ENCODE measurements around the gene FNIP2.
"Not testable (repeated sequence)": the region's sequence is repeated elsewhere in the genome, so short reads cannot be mapped to it uniquely, and the experiment has no call there.

Gene FNIP2

GRCh38 chr4:158768555-158769174 is at the start of gene FNIP2:
Gene FNIP2, plus strand, starts transcription at chr4:158769026. Its CDS starts 187 bp downstream, at chr4:158769213.
- peak; percentile 20 to 51 for DNase-seq (ENCODE audit: low read depth in 2 of 2)

DNA sequence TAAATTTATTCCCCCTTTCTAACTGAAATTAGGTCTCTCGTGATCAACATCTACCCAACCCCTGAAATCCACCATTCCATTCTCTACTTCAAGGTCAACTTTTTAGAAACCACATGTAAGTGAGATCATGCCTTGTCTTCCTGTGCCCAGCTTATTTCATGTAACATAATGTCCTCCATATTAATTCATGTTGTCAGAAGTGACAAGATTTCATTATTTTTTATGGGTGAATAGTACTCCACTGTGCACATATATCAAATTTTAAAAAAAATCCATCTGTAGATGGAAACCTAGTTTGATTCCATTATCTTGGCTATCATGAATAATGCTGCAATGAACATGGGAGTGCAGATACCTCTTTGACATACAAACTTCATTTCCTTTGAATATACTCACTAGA is 47.1 kb upstream of the FNIP2 start:
- no peak for DNase-seq (ENCODE audit: low read depth in 2 of 2)

- DNase-seq (ENCODE audit: low read depth in 2 of 2): no peak
Measured at GRCh38 chr4:158722291-158722916, 46.4 kb upstream of the FNIP2 start.

- peak; percentile 76 to 79 for DNase-seq (ENCODE audit: low read depth in 2 of 2)
Measured at GRCh38 chr4:158722917-158723793, 45.7 kb upstream of the FNIP2 start, which contains the start of gene PPID. Gene PPID, minus strand, starts transcription at chr4:158723396. Its CDS starts 108 bp downstream, at chr4:158723288.

GRCh38 chr4:158724637-158725036 is 44.2 kb upstream of the FNIP2 start:
- DNase-seq (ENCODE audit: low read depth in 2 of 2): no peak

- DNase-seq (ENCODE audit: low read depth in 2 of 2): no peak
Measured at GRCh38 chr4:158726633-158727032, 42.2 kb upstream of the FNIP2 start.

- no peak for DNase-seq (ENCODE audit: low read depth in 2 of 2)
Measured at GRCh38 chr4:158728236-158728635, 40.6 kb upstream of the FNIP2 start.

DNA sequence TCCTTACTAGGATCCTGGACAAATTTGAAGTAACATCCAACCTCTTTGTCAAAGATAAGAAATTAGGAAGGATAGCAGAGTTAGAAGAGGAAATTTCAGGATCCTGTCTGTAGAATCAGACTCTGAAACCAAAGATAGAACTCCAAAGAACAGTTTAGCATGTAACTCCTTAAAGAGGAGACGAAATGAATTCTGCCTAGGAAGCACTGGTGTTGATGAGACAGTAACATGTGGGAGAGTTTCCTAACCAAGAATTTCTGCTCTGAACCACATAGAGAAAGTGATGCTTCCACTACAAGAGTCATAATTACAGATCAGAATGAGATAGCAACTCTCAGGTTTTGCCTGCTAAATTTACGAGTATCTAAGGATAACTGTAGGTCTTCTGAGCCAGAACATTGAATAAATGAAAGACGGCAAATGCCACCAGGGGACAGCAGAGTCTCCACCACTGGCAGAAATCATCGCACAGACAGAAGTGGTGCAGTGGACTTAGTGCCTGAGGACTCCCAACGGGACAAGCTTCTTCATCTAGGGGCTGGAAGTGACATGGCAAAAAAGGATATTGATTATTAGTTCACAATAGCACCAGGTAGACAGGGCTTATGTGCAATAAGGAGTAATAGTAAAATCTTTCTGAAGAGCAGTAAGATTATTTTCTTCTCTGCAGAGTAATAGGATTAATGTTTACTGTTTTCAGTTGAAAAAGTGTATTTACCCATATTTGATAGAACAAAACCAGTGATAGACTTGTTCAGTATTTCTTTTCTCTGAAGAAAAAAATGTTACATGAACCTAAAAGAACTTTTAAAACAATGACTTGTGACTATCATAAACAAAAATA is 38.9 kb upstream of the FNIP2 start:
- DNase-seq (ENCODE audit: low read depth in 2 of 2): peak in 1 of 2 donors; percentile 29

- no peak for DNase-seq (ENCODE audit: low read depth in 2 of 2)
Measured at GRCh38 chr4:158738866-158739265, 30.0 kb upstream of the FNIP2 start.

GRCh38 chr4:158739600-158739999 is 29.2 kb upstream of the FNIP2 start:
- DNase-seq (ENCODE audit: low read depth in 2 of 2): no peak

- DNase-seq (ENCODE audit: low read depth in 2 of 2): no peak
Measured at GRCh38 chr4:158741326-158742021, 27.4 kb upstream of the FNIP2 start.

DNA sequence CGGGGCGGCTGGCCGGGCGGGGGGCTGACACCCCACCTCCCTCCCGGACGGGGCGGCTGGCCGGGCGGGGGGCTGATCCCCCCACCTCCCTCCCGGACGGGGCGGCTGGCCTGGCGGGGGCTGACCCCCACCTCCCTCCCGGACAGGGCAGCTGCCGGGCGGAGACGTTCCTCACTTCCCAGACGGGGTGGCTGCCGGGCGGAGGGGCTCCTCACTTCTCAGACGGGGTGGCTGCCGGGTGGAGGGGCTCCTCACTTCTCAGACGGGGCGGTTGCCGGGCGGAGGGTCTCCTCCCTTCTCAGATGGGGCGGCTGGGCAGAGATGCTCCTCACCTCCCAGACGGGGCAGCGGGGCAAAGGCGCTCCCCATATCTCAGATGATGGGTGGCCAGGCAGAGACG is 22.3 kb upstream of the FNIP2 start:
- DNase-seq (ENCODE audit: low read depth in 2 of 2): not testable (repeated sequence)

- no peak for DNase-seq (ENCODE audit: low read depth in 2 of 2)
Measured at GRCh38 chr4:158750379-158750778, 18.4 kb upstream of the FNIP2 start.

DNA sequence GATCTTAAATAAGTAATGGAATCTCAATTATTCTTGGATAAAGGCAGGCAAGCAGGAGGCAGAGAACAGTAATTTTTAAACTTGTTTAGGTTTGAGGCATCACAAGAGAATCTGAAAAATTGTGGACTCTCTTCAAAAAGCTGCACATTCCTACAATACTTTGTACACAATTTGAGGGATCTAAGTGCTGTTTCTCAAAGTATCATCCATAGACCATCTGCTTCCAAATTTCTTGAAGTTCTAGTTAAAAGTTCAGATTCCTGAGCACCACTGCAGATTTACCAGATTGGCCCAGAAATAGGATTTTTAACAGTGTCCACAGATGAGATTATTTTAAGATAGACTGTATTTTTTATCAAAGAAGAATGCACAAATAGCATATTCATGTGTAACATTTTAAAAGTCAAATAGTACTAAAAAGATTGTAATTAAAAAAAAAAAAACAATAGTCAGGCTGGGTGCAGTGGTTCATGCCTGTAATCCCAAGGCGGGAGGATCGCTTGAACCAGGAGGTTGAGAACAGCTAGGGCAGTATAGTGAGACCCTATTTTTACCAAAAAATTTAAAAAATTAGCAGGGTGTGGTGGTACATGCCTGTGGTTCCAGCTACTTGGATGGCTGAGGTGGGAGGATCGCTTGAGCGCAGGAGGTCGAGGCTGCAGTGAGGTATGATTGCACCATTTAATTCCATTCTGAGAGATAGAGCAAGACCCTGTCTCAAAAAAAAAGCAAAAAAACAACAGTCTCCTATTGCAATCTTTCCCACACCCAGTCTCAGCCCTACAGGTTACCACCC is 14.2 kb upstream of the FNIP2 start:
- DNase-seq (ENCODE audit: low read depth in 2 of 2): no peak

GRCh38 chr4:158755819-158756218 is 13.0 kb upstream of the FNIP2 start:
- not testable (repeated sequence) for DNase-seq (ENCODE audit: low read depth in 2 of 2)

GRCh38 chr4:158756588-158756987 is 12.2 kb upstream of the FNIP2 start:
- DNase-seq (ENCODE audit: low read depth in 2 of 2): no peak

DNA sequence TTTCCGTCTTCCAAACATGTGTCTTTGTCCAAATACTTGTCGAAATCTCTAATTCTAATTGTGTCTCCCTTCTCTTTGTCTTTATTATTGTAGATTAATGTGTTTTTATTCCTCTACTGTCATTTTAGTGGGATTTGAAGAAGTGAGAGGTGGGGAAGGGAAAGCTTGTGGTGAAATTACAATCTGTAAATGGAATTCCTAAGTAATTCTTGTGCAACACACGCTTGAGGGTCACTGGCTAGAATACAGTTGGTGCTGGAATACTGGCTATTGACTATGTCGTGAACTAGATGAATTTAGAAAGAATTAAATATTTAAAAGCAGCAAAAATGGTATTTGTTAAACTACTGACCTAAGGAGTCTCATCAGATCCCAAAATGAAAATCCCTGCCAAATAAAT is 10.7 kb upstream of the FNIP2 start:
- DNase-seq (ENCODE audit: low read depth in 2 of 2): no peak

GRCh38 chr4:158758703-158759102 is 10.1 kb upstream of the FNIP2 start:
- DNase-seq (ENCODE audit: low read depth in 2 of 2): no peak

DNA sequence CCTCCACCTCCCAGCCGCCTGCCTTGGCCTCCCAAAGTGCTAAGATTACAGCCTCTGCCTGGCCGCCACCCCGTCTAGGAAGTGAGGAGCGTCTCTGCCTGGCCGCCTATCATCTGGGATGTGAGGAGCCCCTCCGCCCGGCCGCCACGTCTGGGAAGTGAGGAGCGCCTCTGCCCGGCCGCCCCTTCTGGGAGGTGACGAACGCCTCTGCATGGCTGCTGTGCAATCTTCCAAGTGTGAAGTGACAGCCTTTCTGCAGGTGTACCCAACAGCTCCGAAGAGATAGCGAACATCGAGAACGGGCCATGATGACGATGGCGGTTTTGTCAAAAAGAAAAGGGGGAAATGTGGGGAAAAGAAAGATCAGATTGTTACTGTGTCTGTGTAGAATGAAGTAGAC is 9.3 kb upstream of the FNIP2 start:
- DNase-seq (ENCODE audit: low read depth in 2 of 2): not testable (repeated sequence)

- peak in 1 of 2 donors; percentile 1 for DNase-seq (ENCODE audit: low read depth in 2 of 2)
Measured at GRCh38 chr4:158760866-158761265, 8.0 kb upstream of the FNIP2 start.

All from stimulated activated CD4-positive, alpha-beta T cell treated with anti-CD3 and anti-CD28 coated beads, Interleukin-15, amount 100 ng/mL, for 48 hours (primary cell).